Activated effector memory CD4-positive, alpha-beta T cell treated with anti-CD3 and anti-CD28 coated beads, Interleukin-2, amount 50 U/mL, for 16 hours (primary cell): Measurements from ENCODE around the gene C4A.
"Not testable (repeated sequence)": the region's sequence is repeated elsewhere in the genome, so short reads cannot be mapped to it uniquely, and the experiment has no call there.

Experiments used
- DNase-seq: peaks from one replicate; pipeline ENCODE4 v3.0.0-alpha.2; 2020

The C4A gene

GRCh38 chr6:32037136-32037535 lies 55.3 kb downstream of the C4A start:
- DNase-seq: not testable (repeated sequence)

DNA sequence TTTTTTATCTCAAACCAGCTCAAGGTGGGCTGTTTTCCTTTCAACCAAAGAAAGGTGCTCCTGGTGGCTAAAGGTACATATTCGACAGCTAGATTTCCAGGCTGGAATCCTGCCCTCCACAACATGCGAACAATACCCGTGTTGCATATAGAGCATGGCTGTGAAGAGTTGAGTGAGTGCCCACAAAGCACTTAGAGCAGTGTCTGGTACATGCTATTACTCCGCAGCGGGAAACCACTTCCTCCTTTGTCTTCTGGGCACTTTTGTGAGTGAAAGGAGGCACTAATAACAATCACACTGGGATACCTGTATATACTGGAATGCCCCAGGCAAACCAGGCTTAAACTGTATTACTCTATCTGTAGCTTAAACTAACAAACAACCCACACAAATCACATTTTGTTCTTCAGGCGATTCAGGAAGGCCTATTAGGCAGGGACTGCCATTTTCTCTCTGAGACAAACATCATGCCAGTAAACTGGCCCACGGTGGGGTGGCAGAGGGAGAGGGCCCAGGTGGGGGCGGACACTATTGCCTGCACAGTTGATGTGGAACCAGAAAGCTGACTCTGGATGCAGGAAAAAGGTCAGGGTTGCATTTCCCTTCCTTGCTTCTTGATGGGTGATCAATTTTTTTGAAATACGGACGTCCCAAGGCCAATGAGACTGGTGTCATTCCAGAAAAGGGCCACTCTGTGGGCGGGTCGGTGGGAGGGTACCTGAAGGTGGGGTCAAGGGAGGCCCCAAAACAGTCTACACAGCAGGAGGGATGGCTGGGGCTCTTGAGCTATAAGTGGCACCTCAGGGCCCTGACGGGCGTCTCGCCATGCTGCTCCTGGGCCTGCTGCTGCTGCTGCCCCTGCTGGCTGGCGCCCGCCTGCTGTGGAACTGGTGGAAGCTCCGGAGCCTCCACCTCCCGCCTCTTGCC lies 56.0 kb downstream of the C4A start, which contains the start of gene CYP21A2:
Gene CYP21A2 (plus strand): TSS at position 818 of the 927 bp plus-strand sequence. CDS start 8 bp downstream, at position 826.
- not testable (repeated sequence) for DNase-seq

GRCh38 chr6:32038878-32039277 lies 57.0 kb downstream of the C4A start:
- DNase-seq: not testable (repeated sequence)

- not testable (repeated sequence) for DNase-seq
Observed at GRCh38 chr6:32039321-32040274, 57.7 kb downstream of the C4A start.

GRCh38 chr6:32040299-32041049 lies 58.6 kb downstream of the C4A start:
- DNase-seq: not testable (repeated sequence)

- DNase-seq: not testable (repeated sequence)
Observed at GRCh38 chr6:32041050-32041321, 59.1 kb downstream of the C4A start.

DNA sequence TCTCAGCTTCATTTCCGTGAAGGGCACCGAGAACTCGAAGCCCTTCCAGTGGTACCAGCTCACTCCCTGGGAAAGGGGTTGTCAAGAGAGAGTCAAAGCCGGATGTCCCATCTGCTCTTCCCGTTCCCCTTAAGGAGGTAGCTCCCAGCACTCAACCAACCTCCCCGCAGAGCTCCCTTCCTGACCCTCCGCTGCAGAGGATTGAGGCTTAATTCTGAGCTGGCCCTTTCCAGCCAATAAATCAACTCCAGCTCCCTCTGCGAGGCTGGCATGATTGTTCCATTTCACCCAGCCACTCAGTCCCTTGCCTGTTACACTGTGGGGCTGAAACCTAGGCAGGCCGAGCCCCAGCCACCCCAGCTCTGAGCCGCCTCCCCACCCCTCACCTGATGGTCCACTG lies 59.5 kb downstream of the C4A start:
- DNase-seq: not testable (repeated sequence)

GRCh38 chr6:32042276-32042675 lies 60.4 kb downstream of the C4A start:
- not testable (repeated sequence) for DNase-seq

GRCh38 chr6:32043589-32044380 lies 61.9 kb downstream of the C4A start:
- not testable (repeated sequence) for DNase-seq

DNA sequence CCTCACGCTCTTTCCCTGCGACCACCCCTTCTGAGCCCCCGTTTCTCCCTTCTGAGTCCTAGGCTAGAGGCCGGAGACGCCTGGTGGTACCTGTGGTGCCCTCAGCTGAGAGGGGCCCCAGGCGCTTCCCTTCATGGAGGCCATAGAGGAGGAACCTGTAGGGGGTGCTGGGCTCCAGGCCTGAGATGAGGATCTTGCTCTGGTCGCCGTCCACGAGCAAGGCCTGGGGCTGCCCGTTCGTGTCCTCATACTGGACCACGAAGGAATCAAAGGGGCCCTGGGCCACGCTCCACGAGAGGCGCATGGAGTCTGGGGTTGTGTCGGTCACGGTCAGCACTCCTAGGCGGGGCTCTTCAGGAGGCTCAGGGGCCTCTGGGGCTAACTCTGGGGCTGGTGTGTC lies 63.1 kb downstream of the C4A start:
- not testable (repeated sequence) for DNase-seq

DNA sequence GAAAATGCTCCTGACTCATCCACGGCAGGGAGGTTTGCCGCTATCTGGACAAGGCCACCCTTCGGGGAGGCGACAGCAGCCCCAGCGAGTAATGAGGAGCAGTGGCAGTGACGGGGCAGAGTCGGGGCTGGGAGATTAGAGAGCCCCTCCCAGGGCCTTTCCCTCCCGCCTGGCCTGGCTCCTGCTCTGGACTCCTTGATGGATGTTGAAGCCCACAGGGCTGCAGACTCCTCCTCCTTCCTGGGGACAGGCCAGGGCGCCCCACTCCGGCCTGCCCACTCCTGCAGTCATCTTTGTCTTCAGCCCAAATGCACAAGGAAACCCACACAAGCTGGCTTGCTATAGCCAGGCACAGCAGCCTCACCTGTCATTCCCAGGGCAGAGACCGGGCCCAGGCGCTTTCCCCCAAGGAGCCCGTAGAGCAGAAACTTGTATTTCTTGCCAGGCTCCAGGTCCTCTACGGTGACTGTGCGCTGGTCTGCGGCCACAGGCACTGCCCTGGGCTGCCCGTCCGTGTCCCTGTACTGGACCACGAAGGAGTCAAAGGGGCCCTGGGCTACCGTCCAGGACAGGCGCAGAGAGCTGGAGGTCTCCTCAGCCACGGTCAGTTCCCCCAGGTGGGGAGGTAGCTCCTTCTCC lies 64.1 kb downstream of the C4A start:
- no peak for DNase-seq

GRCh38 chr6:32046450-32047083 lies 64.7 kb downstream of the C4A start:
- DNase-seq: no peak

GRCh38 chr6:32047084-32047478 lies 65.2 kb downstream of the C4A start:
- DNase-seq: no peak

DNA sequence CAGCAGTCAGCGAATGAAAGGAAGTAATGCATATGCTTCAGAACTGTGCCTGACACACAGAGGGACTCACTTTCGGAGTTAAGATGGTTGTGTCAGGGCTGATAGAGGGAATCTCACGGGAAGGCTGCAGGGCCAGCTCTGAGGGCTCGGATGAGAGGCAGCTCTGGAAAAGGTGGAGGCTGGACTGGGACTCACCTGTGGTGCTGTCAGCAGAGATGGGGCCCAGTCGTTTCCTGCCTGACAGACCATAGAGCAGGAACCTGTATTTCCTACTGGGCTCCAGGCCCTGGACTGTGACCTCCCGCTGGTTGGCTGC lies 65.6 kb downstream of the C4A start:
- DNase-seq: no peak

GRCh38 chr6:32047855-32048766 lies 66.3 kb downstream of the C4A start:
- DNase-seq: peak; percentile 89

DNA sequence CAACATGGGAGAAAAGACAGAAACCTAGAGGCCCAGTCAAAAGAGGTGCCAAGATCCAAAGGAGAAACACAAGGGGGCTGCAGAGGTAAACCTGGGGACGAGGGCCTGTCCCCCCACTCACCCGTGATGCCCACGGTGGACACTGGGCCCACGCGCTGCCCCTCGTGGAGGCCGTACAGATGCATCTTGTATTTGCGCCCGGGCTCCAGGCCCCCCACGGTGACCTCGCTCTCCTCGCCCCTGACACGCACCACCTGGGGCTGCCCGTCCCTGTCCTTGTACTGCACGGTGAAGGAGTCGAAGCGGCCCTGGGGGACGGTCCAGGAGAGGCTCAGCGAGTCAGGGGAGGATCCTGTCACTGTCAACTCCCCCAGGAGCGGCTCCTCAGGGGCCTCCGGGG lies 67.3 kb downstream of the C4A start:
- not testable (repeated sequence) for DNase-seq

DNA sequence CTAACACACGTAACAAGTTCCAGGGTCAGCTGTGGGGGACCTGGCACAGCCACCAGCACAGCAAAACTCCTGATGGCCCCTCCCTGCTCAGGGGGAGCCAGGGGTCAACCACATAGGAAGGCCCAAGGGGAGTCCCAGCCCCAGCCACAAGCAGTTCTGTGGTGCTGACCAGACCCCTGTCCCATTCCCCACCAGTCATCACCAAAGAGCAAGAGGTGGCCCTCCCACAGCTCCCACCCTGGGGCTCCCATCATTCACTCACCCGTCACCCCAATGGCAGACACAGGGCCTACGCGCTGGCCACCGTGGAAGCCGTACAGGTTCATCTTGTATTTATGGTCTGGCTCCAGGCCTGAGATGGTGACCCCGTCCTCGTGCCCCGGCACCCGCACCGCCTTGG lies 67.9 kb downstream of the C4A start:
- DNase-seq: not testable (repeated sequence)

DNA sequence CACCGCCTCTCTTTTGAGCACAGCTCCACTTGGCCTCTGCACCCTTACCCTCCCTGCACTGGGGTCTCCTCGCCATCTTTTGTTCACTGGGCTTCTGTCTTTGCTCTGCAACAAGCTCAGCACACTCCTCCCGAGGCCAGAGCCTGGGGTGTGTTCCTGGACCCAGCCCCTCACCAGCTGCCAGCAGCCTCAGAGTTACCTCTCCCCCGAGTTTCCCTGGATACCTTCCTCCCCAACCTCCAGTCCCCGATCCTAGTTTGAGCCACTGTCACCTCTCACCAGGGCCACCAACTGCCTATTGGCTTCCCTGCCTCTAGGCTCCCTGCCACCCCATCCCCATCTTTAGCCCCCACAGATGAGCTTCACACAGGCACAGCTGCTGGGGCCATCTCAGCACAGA lies 68.7 kb downstream of the C4A start:
- DNase-seq: no peak
